Natural killer cell (primary cell): ENCODE data around the gene DGKA. TPM values are rescaled to one million over a fixed set of nuclear protein-coding genes. Genes with fewer than 3 reads are reported as not detected.
"Not testable (repeated sequence)": the region's sequence is repeated elsewhere in the genome, so short reads cannot be mapped to it uniquely, and the experiment has no call there.

Source experiments
- ATAC-seq, 3 donors: fragments of 150-1000 bp in 2 of 3; fragments of 200-7000 bp in 1 of 3; cut with Tn5 transposase; 1 replicate in 1 of 3; 2 replicates in 2 of 3; pipeline ENCODE4 v1.10.0; 2021; ENCODE audit warnings: mild to moderate bottlenecking in 2 of 3, moderate library complexity in 2 of 3
- DNase-seq, 2 donors: peaks; one replicate each; pipeline versions ENCODE4 v3.0.0 to v3.0.0-alpha.2; 2013 to 2021; ENCODE audit warnings: mixed read lengths in 1 of 2
- H3K27ac ChIP-seq: one replicate; pipeline ENCODE4 v1.5.1; 2013; ENCODE audit warnings: mild to moderate bottlenecking, low read length
- H3K27me3 ChIP-seq: one replicate; pipeline ENCODE4 v1.6.1; 2013; ENCODE audit warnings: low read length; ENCODE audit not compliant: control insufficient read depth, insufficient read depth
- H3K36me3 ChIP-seq: one replicate; pipeline ENCODE4 v1.6.1; 2013; ENCODE audit warnings: low read length; ENCODE audit not compliant: control insufficient read depth, insufficient read depth
- H3K4me1 ChIP-seq: one replicate; pipeline ENCODE4 v1.6.1; 2013; ENCODE audit warnings: low read length; ENCODE audit not compliant: control insufficient read depth, insufficient read depth
- H3K4me3 ChIP-seq: one replicate; pipeline ENCODE4 v1.5.1; 2013; ENCODE audit warnings: low read length
- H3K9me3 ChIP-seq: one replicate; pipeline ENCODE4 v1.6.1; 2013; ENCODE audit warnings: low read length; ENCODE audit not compliant: control insufficient read depth, insufficient read depth
- H3K27ac Mint-ChIP-seq, 2 donors: one replicate each; pipeline ENCODE4 v1.8.0; 2022; ENCODE audit warnings: mild to moderate bottlenecking in 2 of 2, mixed read lengths in 2 of 2, moderate library complexity in 1 of 2
- H3K27me3 Mint-ChIP-seq, 2 donors: one replicate each; pipeline ENCODE4 v1.8.0; 2022; ENCODE audit warnings: low read depth in 2 of 2, mixed read lengths in 2 of 2
- H3K36me3 Mint-ChIP-seq: one replicate; pipeline ENCODE4 v1.8.0; 2022; ENCODE audit warnings: mixed read lengths
- H3K4me1 Mint-ChIP-seq, 2 donors: one replicate each; pipeline ENCODE4 v1.8.0; 2022; ENCODE audit warnings: mixed read lengths in 2 of 2
- H3K4me3 Mint-ChIP-seq: one replicate; pipeline ENCODE4 v1.8.0; 2022; ENCODE audit warnings: mild to moderate bottlenecking, moderate library complexity, mixed read lengths
- H3K9me3 Mint-ChIP-seq, 2 donors: one replicate each; pipeline ENCODE4 v1.8.0; 2022; ENCODE audit warnings: mixed read lengths in 2 of 2
- CTCF ChIP-seq: fragments of 200-600 bp; IDR thresholded peaks from one replicate; pipeline ENCODE4 v1.8.0; 2022; ENCODE audit warnings: antibody characterized with exemption
- WGBS: methylation state at CpG from one replicate; pipeline ENCODE4 v1.1.7; 2013; ENCODE audit warnings: missing lambda C conversion rate; ENCODE audit not compliant: insufficient coverage; 5-methylcytosine and 5-hydroxymethylcytosine counted together
- intact Hi-C: fragments of 100-400 bp; cut with micrococcal nuclease; formaldehyde crosslinking; loops from one replicate; pipeline ENCODE4 v1.14.2; 2022
- total RNA-seq, 4 donors: library from RNA; stranded (reverse); fragments of 120-200 nt in 1 of 4; gene quantifications; one replicate each; pipeline versions ENCODE4 v1.2.3 to v1.2.4, GENCODE V29; 2013 to 2022

The DGKA gene
- total RNA-seq, 3 donors from 2014 or later (not counting 1 experiment from before 2014, with no cell fraction given) = 137 to 145 (median 142) TPM

GRCh38 chr12:55983232-55983842, 52.4 kb downstream of the DGKA start:
- intact Hi-C loops = no loop called here
- H3K4me1 ChIP-seq = no peaks in the 10 kb centered on the region
- Mint-ChIP-seq H3K27ac (peak overlapping the region in 1 of 2 donors; percentile 21), H3K9me3 (no peaks in the 10 kb centered on the region), H3K36me3 (no peaks in the 10 kb centered on the region), H3K27me3 (no peaks in the 10 kb centered on the region), H3K4me1 (peaks cover 13 to 16% of the 10 kb centered on the region in 2 donors), H3K4me3 (no peak overlapping the region)
- no peak overlapping the region for H3K27ac ChIP-seq
- H3K27me3 ChIP-seq = no peaks in the 10 kb centered on the region
- no peaks in the 10 kb centered on the region for H3K9me3 ChIP-seq
- no peak overlapping the region for H3K4me3 ChIP-seq
- 61% methylated on average over 2 of the region's 4 CpGs for WGBS
- no peak for DNase-seq
- peaks cover 39% of the 10 kb centered on the region for H3K36me3 ChIP-seq
- ATAC-seq = no peak
- no peak for TF ChIP-seq CTCF

DNA sequence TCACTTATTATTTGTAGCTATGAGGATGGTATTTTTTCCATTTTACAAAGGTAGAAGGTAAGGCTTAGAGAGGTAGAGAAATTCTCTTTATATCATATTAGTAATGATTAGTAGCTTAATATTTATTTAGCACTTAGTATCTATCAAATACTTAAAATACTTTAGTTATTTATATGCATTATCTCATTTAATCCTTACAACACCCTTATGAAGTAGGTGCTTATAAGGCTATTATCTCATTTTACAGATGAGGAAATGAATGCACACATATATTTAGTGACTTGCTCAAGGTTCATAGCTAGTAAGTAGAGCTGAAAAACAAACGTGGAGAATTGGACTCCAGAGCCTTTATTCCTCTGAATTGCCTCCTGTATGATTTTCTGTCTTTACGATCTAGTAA, 53.9 kb downstream of the DGKA start:
- 33% methylated on average over 1 of the region's 2 CpGs for WGBS
- H3K27ac ChIP-seq = no peak overlapping the region

GRCh38 chr12:55985341-55985740, 54.4 kb downstream of the DGKA start:
- H3K36me3 Mint-ChIP-seq = peaks cover under 1% of the 10 kb centered on the region
- H3K27me3 ChIP-seq = no peaks in the 10 kb centered on the region
- DNase-seq (no peak), ATAC-seq (no peak)
- H3K4me1 ChIP-seq = no peaks in the 10 kb centered on the region
- no peaks in the 10 kb centered on the region for H3K9me3 ChIP-seq
- no peak overlapping the region for H3K27ac Mint-ChIP-seq
- 100% methylated on average over 3 of the region's 4 CpGs for WGBS
- no peaks in the 10 kb centered on the region for H3K9me3 Mint-ChIP-seq
- H3K4me3 Mint-ChIP-seq = no peak overlapping the region
- TF ChIP-seq CTCF = no peak
- no peaks in the 10 kb centered on the region for H3K27me3 Mint-ChIP-seq
- peaks cover 3 to 5% of the 10 kb centered on the region in 2 donors for H3K4me1 Mint-ChIP-seq
- no peak overlapping the region for H3K4me3 ChIP-seq
- intact Hi-C loops = no loop called here
- peaks cover 44% of the 10 kb centered on the region for H3K36me3 ChIP-seq
- no peak overlapping the region for H3K27ac ChIP-seq

More for the DNA sequence above, 53.9 kb downstream of the DGKA start:
- Histone ChIP-seq H3K4me3 (no peak overlapping the region), H3K36me3 (peaks cover 40% of the 10 kb centered on the region), H3K9me3 (no peaks in the 10 kb centered on the region), H3K4me1 (no peaks in the 10 kb centered on the region), H3K27me3 (no peaks in the 10 kb centered on the region)
- Mint-ChIP-seq H3K27ac (no peak overlapping the region), H3K4me1 (peaks cover 8 to 10% of the 10 kb centered on the region in 2 donors), H3K36me3 (no peaks in the 10 kb centered on the region), H3K4me3 (no peak overlapping the region), H3K27me3 (no peaks in the 10 kb centered on the region), H3K9me3 (no peaks in the 10 kb centered on the region)
- no peak for ATAC-seq
- no peak for TF ChIP-seq CTCF
- no peak for DNase-seq
- intact Hi-C loops = no loop called here

GRCh38 chr12:55985976-55986375, 55.0 kb downstream of the DGKA start:
- H3K27ac Mint-ChIP-seq, H3K4me3 Mint-ChIP-seq, H3K27ac ChIP-seq, DNase-seq, intact Hi-C loops, ATAC-seq, H3K36me3 Mint-ChIP-seq, H3K27me3 ChIP-seq, H3K9me3 ChIP-seq, H3K27me3 Mint-ChIP-seq, H3K4me1 ChIP-seq, H3K4me3 ChIP-seq, H3K9me3 Mint-ChIP-seq, H3K4me1 Mint-ChIP-seq: not testable (repeated sequence)
- WGBS = 97% methylated on average over 6 of the region's 7 CpGs
- H3K36me3 ChIP-seq = peaks cover 50% of the 10 kb centered on the region
